ENCODE data around the gene OLFML3.

The OLFML3 gene

DNA sequence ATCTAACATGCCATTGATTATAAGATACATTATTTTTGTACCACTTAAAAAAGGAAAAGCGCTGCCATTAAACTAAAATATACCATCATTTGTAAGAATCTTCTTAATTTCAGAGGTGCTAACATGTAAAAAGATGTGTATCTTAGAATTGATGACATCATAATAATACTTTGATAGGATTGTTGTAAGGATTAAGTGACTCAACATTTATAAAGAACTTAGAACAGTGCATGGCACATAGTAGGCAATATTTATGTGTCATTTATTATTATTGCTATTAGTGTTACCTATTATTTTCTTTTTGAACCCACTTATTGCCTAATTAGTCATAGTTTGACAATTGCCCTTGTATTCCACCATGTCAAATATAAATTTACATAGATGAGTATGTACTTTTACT is 28.4 kb upstream of the OLFML3 start:
- DNase-seq (ENCODE audit: low read depth) = no peak
- H3K4me3 ChIP-seq (ENCODE audit: low read length) = no peak overlapping the region
- TF ChIP-seq, protein P1, sequence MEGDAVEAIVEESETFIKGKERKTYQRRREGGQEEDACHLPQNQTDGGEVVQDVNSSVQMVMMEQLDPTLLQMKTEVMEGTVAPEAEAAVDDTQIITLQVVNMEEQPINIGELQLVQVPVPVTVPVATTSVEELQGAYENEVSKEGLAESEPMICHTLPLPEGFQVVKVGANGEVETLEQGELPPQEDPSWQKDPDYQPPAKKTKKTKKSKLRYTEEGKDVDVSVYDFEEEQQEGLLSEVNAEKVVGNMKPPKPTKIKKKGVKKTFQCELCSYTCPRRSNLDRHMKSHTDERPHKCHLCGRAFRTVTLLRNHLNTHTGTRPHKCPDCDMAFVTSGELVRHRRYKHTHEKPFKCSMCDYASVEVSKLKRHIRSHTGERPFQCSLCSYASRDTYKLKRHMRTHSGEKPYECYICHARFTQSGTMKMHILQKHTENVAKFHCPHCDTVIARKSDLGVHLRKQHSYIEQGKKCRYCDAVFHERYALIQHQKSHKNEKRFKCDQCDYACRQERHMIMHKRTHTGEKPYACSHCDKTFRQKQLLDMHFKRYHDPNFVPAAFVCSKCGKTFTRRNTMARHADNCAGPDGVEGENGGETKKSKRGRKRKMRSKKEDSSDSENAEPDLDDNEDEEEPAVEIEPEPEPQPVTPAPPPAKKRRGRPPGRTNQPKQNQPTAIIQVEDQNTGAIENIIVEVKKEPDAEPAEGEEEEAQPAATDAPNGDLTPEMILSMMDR (conservative IDR thresholded peaks at IDR 0.05; ENCODE audit: low read length) = no peak

DNA sequence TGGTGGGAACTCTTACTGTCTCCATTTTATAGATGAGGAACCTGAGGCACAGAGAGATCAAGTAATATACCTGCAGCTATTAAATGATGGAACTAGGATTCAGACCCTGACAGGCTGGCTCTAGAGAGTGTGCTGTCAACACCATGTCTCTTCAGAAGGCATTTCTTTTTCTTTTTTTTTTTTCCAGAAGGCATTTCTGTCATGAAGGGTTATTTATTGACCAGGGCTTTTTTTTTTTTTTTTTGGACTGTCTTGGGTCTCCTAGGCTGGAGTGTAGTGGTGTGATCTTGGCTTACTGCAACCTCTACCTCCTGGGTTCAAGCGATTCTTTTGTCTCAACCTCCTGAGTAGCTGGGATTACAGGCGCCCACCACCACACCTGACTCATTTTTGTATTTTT is 27.6 kb upstream of the OLFML3 start:
- TF ChIP-seq, protein P1 (conservative IDR thresholded peaks at IDR 0.05; ENCODE audit: low read length) = no peak
- no peak for DNase-seq (ENCODE audit: low read depth)
- no peak overlapping the region for H3K4me3 ChIP-seq (ENCODE audit: low read length)

DNA sequence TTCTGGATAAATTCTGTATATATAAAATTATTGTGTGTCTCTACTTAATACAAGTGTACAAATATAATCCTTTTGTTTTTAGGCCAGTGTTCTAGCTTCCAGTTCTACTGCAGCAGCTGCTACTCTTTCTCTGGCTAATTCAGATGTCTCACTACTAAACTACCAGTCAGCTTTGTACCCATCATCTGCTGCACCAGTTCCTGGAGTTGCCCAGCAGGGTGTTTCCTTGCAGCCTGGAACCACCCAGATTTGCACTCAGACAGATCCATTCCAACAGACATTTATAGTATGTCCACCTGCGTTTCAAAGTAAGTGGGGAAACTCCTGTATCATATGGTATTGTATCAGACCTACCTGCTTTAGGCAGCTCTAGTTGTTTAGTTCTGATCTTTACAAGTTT is 21.3 kb upstream of the OLFML3 start:
- TF ChIP-seq, protein P1 (conservative IDR thresholded peaks at IDR 0.05; ENCODE audit: low read length) = no peak
- DNase-seq (ENCODE audit: low read depth) = no peak
- no peak overlapping the region for H3K4me3 ChIP-seq (ENCODE audit: low read length)

DNA sequence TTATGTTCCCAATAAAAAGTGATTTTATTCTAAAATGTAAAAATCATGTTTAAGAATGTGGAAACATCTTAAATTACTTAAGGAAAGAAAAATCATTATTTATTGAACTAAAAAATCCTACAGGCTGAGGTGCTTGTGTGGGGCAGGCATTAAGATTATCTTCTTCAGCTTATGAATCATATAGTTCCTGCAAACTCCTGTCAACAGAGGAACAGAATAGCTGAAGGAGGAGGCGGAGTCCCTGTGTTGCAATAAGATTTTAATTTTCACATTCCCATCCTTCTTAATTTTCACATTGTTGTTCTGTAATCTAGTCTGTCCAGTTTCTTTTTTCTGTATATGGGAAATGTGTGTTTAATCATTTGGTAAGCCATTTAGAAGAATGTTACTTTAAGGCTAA is 20.6 kb upstream of the OLFML3 start:
- H3K4me3 ChIP-seq (ENCODE audit: low read length) = no peak overlapping the region

DNA sequence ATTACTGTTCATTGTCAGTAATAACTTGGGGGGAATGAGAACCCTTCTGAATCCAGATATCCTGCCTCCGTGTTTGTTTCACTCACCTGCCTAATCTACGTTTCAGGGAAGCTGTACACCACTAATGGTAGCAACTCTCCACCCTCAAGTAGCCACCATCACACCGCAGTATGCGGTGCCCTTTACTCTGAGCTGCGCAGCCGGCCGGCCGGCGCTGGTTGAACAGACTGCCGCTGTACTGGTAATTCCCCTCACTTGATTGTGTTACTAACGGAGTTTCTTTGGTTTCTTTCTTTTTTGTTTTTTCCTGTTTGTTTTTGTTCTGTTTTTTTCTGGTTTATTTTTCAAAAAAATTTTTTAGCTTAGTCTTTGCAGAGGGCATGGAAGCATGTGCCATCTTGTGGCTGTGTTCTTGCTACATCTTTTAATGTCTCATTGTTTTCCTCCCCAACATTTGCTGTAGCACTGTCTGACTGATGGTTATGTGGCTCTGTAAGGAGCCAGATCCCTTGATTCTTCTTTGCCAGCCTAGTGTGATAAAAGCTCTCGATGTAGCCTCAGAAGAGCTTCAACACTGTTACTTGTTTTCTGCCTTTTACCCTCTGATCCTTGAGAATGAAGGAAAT is 15.9 kb upstream of the OLFML3 start:
- TF ChIP-seq, protein P1 (conservative IDR thresholded peaks at IDR 0.05; ENCODE audit: low read length) = peak; percentile 32
- peak; percentile 23 for DNase-seq (ENCODE audit: low read depth)
- H3K4me3 ChIP-seq (ENCODE audit: low read length) = no peak overlapping the region

More for the DNA sequence above, 20.6 kb upstream of the OLFML3 start:
- TF ChIP-seq, protein P1 (conservative IDR thresholded peaks at IDR 0.05; ENCODE audit: low read length) = no peak
- no peak for DNase-seq (ENCODE audit: low read depth)

DNA sequence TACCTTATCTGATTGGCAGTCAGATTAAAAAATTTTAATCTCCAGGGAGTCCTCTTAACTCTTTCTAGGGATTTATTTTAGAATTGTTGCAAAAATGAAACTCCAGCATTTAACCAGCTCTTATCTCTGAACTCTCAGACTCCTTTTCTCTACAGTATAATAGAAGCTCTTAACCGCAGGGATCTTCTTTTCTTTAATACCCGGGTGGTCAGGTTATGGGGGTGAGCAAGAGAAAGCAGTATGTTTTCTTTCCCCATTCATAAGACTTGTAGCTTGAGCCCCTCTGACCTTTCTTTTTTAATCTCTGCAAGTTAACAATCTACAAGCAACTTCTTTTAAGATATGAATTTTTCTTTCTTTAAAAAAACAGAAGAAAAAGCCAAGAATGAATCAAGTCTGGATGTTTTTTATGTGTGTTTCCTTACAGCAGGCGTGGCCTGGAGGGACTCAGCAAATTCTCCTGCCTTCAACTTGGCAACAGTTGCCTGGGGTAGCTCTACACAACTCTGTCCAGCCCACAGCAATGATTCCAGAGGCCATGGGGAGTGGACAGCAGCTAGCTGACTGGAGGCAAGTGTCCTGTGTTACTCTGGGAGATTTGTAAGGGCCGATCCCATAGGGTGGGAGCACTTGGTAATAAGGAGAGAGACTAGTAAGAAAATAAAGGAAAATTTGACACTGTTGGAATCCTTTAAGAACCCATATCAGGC is 13.4 kb upstream of the OLFML3 start:
- DNase-seq (ENCODE audit: low read depth) = peak; percentile 36
- no peak overlapping the region for H3K4me3 ChIP-seq (ENCODE audit: low read length)
- TF ChIP-seq, protein P1 (conservative IDR thresholded peaks at IDR 0.05; ENCODE audit: low read length) = no peak

DNA sequence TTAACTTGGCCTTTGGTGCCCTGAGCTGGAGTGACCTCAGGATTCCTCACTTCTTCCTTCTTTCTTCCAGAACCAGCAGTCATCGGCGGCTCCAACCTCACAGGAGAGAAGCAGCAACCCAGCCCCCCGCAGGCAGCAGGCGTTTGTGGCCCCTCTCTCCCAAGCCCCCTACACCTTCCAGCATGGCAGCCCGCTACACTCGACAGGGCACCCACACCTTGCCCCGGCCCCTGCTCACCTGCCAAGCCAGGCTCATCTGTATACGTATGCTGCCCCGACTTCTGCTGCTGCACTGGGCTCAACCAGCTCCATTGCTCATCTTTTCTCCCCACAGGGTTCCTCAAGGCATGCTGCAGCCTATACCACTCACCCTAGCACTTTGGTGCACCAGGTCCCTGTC is 6.3 kb upstream of the OLFML3 start:
- no peak overlapping the region for H3K4me3 ChIP-seq (ENCODE audit: low read length)
- TF ChIP-seq, protein P1 (conservative IDR thresholded peaks at IDR 0.05; ENCODE audit: low read length) = no peak
- no peak for DNase-seq (ENCODE audit: low read depth)

Data from AG10803 (cell line).